ENCODE results near the gene PIK3CD.

- TF ChIP-seq CTCF (conservative IDR thresholded peaks at IDR 0.05; ENCODE audit: low read depth, low read length) = no peak
- TF ChIP-seq POLR2A (IDR thresholded peaks at IDR 0.05; ENCODE audit: low read depth, low read length) = no peak
- no peak for TF ChIP-seq RAD21 (IDR thresholded peaks at IDR 0.05; ENCODE audit: low read length)
- TF ChIP-seq USF2 (IDR thresholded peaks at IDR 0.05; ENCODE audit: low read depth, low read length) = no peak
- no peak for TF ChIP-seq RFX5 (IDR thresholded peaks at IDR 0.05; ENCODE audit: low read depth, low read length)
- TF ChIP-seq MAFK (IDR thresholded peaks at IDR 0.05; ENCODE audit: low read depth, low read length) = no peak
- no peak for TF ChIP-seq RCOR1 (IDR thresholded peaks at IDR 0.05; ENCODE audit: insufficient replicate concordance, low read length)
Observed at GRCh38 chr1:9718006-9718680, 66.6 kb downstream of the PIK3CD start.

Data from IMR-90 (cell line).